K562 (cell line): Measurements from ENCODE around the gene ABCC10. TPM values are rescaled to one million over a fixed set of nuclear protein-coding genes. Genes with fewer than 3 reads are reported as not detected.

Experiments used
- ATF7 ChIP-seq: fragments of 450-650 bp; IDR thresholded peaks from 2 replicates; pipeline ENCODE4 v1.7.1; 2014; ENCODE audit warnings: mild to moderate bottlenecking, moderate library complexity
- BRD4 ChIP-seq: fragments of 200-600 bp; sonication (generic); IDR thresholded peaks from 2 replicates; pipeline ENCODE4 v1.6.1; 2017; ENCODE audit warnings: inconsistent platforms
- CEBPG ChIP-seq, 3 experiments: fragments of 200-800 bp in 1 of 3; sonication (Bioruptor generic) in 1 of 3; sonication (generic) in 1 of 3; formaldehyde crosslinking in 1 of 3; IDR thresholded peaks in 2 of 3; conservative IDR thresholded peaks in 1 of 3; 2 replicates each; pipeline versions ENCODE4 v1.6.1 to v1.8.0; 2016 to 2022; ENCODE audit warnings: missing compliant biosample characterization in 2 of 3, missing genetic modification characterization in 2 of 3, mild to moderate bottlenecking in 1 of 3, missing genetic modification reagents in 1 of 3
- CGGBP1 ChIP-seq: fragments of 250-450 bp; sonication (Bioruptor Pico); IDR thresholded peaks from 2 replicates; pipeline ENCODE4 v1.9.0; 2021; ENCODE audit warnings: mild to moderate bottlenecking
- CREB3L1 ChIP-seq: fragments of 450-650 bp; IDR thresholded peaks from 2 replicates; pipeline ENCODE4 v1.6.1; 2014; ENCODE audit warnings: low read depth, mild to moderate bottlenecking, moderate library complexity, borderline replicate concordance
- DLX4 ChIP-seq: fragments of 250-450 bp; sonication (Bioruptor Pico); IDR thresholded peaks from 2 replicates; pipeline ENCODE4 v1.6.1; 2021; ENCODE audit warnings: mild to moderate bottlenecking
- EZH2 ChIP-seq: IDR thresholded peaks from 2 replicates; pipeline ENCODE4 v1.6.1; 2012; ENCODE audit warnings: low read depth, mild to moderate bottlenecking, inconsistent platforms, low read length, borderline replicate concordance
- IRF1 ChIP-seq: sonication (generic); formaldehyde crosslinking; IDR thresholded peaks from 2 replicates; pipeline ENCODE4 v1.8.0; 2022; ENCODE audit warnings: missing genetic modification reagents, mild to moderate bottlenecking, borderline replicate concordance
- KDM5B ChIP-seq: fragments of 200-600 bp; sonication (generic); IDR thresholded peaks from 2 replicates; pipeline ENCODE4 v1.6.1; 2012; ENCODE audit warnings: low read depth, mild to moderate bottlenecking, moderate library complexity, low read length, control low read depth, inconsistent platforms; ENCODE audit not compliant: insufficient replicate concordance
- MBD2 ChIP-seq: sonication (generic); IDR thresholded peaks from 2 replicates; pipeline ENCODE4 v1.6.1; 2016; ENCODE audit warnings: low read depth, borderline replicate concordance
- MLX ChIP-seq, 2 experiments: fragments of 450-650 bp in 1 of 2; sonication (generic) in 1 of 2; formaldehyde crosslinking; conservative IDR thresholded peaks; 2 replicates each; pipeline versions ENCODE4 v1.4.0 to v1.8.1; 2020 to 2022; ENCODE audit warnings: mild to moderate bottlenecking in 1 of 2, missing genetic modification reagents in 1 of 2
- MYC ChIP-seq, 2 experiments: fragments of 250-450 bp in 1 of 2; sonication (Bioruptor Pico) in 1 of 2; IDR thresholded peaks; 2 replicates each; pipeline versions ENCODE4 v1.5.1 to v1.6.1; 2012 to 2021; ENCODE audit warnings: low read depth in 2 of 2, borderline replicate concordance in 1 of 2, improper control_type of control experiment in 1 of 2, low read length in 1 of 2, mild to moderate bottlenecking in 1 of 2, moderate library complexity in 1 of 2
- NR2C1 ChIP-seq, 2 experiments: fragments of 450-650 bp; IDR thresholded peaks; 2 replicates each; pipeline ENCODE4 v1.6.1; 2017; ENCODE audit warnings: mild to moderate bottlenecking in 2 of 2, antibody characterized with exemption in 1 of 2, inconsistent platforms in 1 of 2, missing compliant biosample characterization in 1 of 2, missing genetic modification characterization in 1 of 2
- SIN3B ChIP-seq: fragments of 450-650 bp; IDR thresholded peaks from 2 replicates; pipeline ENCODE4 v1.6.1; 2017; ENCODE audit warnings: low read depth, mild to moderate bottlenecking, moderate library complexity
- SMARCC2 ChIP-seq: fragments of 450-650 bp; IDR thresholded peaks from 2 replicates; pipeline ENCODE4 v1.6.1; 2017; ENCODE audit warnings: antibody characterized with exemption, moderate library complexity, mild to moderate bottlenecking, low read depth
- TARDBP ChIP-seq: fragments of 450-650 bp; IDR thresholded peaks from 2 replicates; pipeline ENCODE4 v1.6.1; 2016
- TSC22D4 ChIP-seq: fragments of 450-650 bp; IDR thresholded peaks from 2 replicates; pipeline ENCODE4 v1.6.1; 2016; ENCODE audit warnings: missing genetic modification characterization, missing biosample characterization, control low read depth
- ZBTB43 ChIP-seq: sonication (generic); formaldehyde crosslinking; IDR thresholded peaks from 2 replicates; pipeline ENCODE4 v1.8.0; 2023; ENCODE audit warnings: mild to moderate bottlenecking, missing genetic modification reagents
- polyA plus RNA-seq, 8 experiments: library from polyadenylated mRNA; depleted of rRNA in 4 of 8; stranded (reverse) in 5 of 8; unstranded in 3 of 8; fragments of >200 nt; fragmentation: Nextera tagmentation in 2 of 8; fragmentation: Illumina TruSeq in 1 of 8; extraction: Ambion mirVana in 2 of 8; extraction: Trizol in 1 of 8; gene quantifications; 2 replicates each; pipeline versions ENCODE4 v1.2.1 to v1.2.3, GENCODE V29; 2011 to 2014; ENCODE audit warnings: inconsistent platforms in 1 of 8, missing spikeins in 1 of 8
- total RNA-seq, 7 experiments: library from RNA; depleted of rRNA in 6 of 7; stranded (reverse); fragments of >200 nt in 6 of 7; fragmentation: Illumina TruSeq in 2 of 7; extraction: Trizol in 2 of 7; gene quantifications; 2 replicates each; pipeline versions ENCODE4 v1.2.1 to v1.2.3, GENCODE V29; 2011 to 2021; ENCODE audit warnings: low replicate concordance in 1 of 7

The ABCC10 gene
- total and polyA plus RNA-seq, 9 of the 15 experiments (the other 6 are each of a cell fraction or from before 2014, with no cell fraction given): 2.4 to 29.1 (median 13.7) TPM

- TF ChIP-seq ZBTB43 (no peak), ATF7 (peak; percentile 89), MLX (CRISPR knock-in tag; conservative IDR thresholded peaks at IDR 0.05) (no peak), MYC (IDR thresholded peaks at IDR 0.05; ENCODE audit: low read depth, low read length) (peak; percentile 75), MYC (CRISPR knock-in tag; IDR thresholded peaks at IDR 0.05; ENCODE audit: borderline replicate concordance, low read depth) (peak; percentile 55; the same call in 1 of the 2 replicates), SIN3B (peak; percentile 28; the same call in 1 of the 2 replicates), MBD2 (peak; percentile 65), CEBPG (CRISPR knock-in tag; IDR thresholded peaks at IDR 0.05) (no peak), CEBPG (tag; conservative IDR thresholded peaks at IDR 0.05 in 1 of 2, IDR thresholded peaks at IDR 0.05 in 1 of 2) (no peak), CREB3L1 (peak; percentile 86), TARDBP (peak; percentile 73; the same call in 1 of the 2 replicates), CGGBP1 (no peak), EZH2 (no peak), IRF1 (CRISPR knock-in tag) (no peak), BRD4 (no peak), TSC22D4 (tag) (no peak), SMARCC2 (peak; percentile 35; the same call in 1 of the 2 replicates), KDM5B (peak; percentile 85), DLX4 (no peak), NR2C1 (IDR thresholded peaks at IDR 0.05) (0 out of 2 replicates have a peak, but pooled peaks have one; percentile 11), NR2C1 (tag; IDR thresholded peaks at IDR 0.05) (no peak)
Measured at GRCh38 chr6:43427406-43428111, at the start of gene ABCC10 (continued).
